CD4-positive, alpha-beta T cell treated with Interleukin-17A for 1 hour (primary cell): ENCODE data around the gene P2RY2.
"Not testable (repeated sequence)": the region's sequence is repeated elsewhere in the genome, so short reads cannot be mapped to it uniquely, and the experiment has no call there.

Experiments used
- DNase-seq: peaks from one replicate; pipeline ENCODE4 v3.0.0-alpha.2; 2020

Gene P2RY2

GRCh38 chr11:73189315-73189714 is 28.8 kb upstream of the P2RY2 start:
- peak; percentile 5 for DNase-seq

GRCh38 chr11:73189723-73190556 is 28.1 kb upstream of the P2RY2 start:
- no peak for DNase-seq

GRCh38 chr11:73190557-73190885 is 27.6 kb upstream of the P2RY2 start:
- no peak for DNase-seq

GRCh38 chr11:73191151-73191550 is 26.9 kb upstream of the P2RY2 start:
- no peak for DNase-seq

GRCh38 chr11:73192272-73192671 is 25.8 kb upstream of the P2RY2 start:
- no peak for DNase-seq

GRCh38 chr11:73193251-73194033 is 24.6 kb upstream of the P2RY2 start:
- no peak for DNase-seq

GRCh38 chr11:73194034-73194507 is 24.0 kb upstream of the P2RY2 start:
- DNase-seq, result no peak

- DNase-seq, result no peak
Measured at GRCh38 chr11:73194593-73194992, 23.5 kb upstream of the P2RY2 start.

GRCh38 chr11:73195191-73196007 is 22.7 kb upstream of the P2RY2 start:
- no peak for DNase-seq

- DNase-seq, result no peak
Measured at GRCh38 chr11:73196576-73196975, 21.5 kb upstream of the P2RY2 start.

- no peak for DNase-seq
Measured at GRCh38 chr11:73197348-73197747, 20.7 kb upstream of the P2RY2 start.

- DNase-seq, result not testable (repeated sequence)
Measured at GRCh38 chr11:73197787-73198186, 20.3 kb upstream of the P2RY2 start.

- DNase-seq, result no peak
Measured at GRCh38 chr11:73198677-73199076, 19.4 kb upstream of the P2RY2 start.

GRCh38 chr11:73199446-73199845 is 18.6 kb upstream of the P2RY2 start:
- no peak for DNase-seq

GRCh38 chr11:73200256-73200655 is 17.8 kb upstream of the P2RY2 start:
- no peak for DNase-seq

- DNase-seq, result no peak
Measured at GRCh38 chr11:73201249-73201648, 16.8 kb upstream of the P2RY2 start.

GRCh38 chr11:73201888-73202780 is 15.9 kb upstream of the P2RY2 start:
- no peak for DNase-seq

GRCh38 chr11:73203322-73203721 is 14.8 kb upstream of the P2RY2 start:
- DNase-seq, result no peak

- no peak for DNase-seq
Measured at GRCh38 chr11:73203790-73204189, 14.3 kb upstream of the P2RY2 start.

GRCh38 chr11:73204711-73205121 is 13.4 kb upstream of the P2RY2 start:
- DNase-seq, result no peak

GRCh38 chr11:73205661-73206343 is 12.3 kb upstream of the P2RY2 start:
- no peak for DNase-seq

- DNase-seq, result no peak
Measured at GRCh38 chr11:73206801-73207200, 11.3 kb upstream of the P2RY2 start.
